Gastroesophageal sphincter (tissue), 3 donors: ENCODE measurements around the gene CNTNAP2.

Experiments used
- EP300 ChIP-seq: sonication (generic); formaldehyde crosslinking; IDR thresholded peaks from one replicate; pipeline ENCODE4 v1.6.1; 2017; ENCODE audit warnings: antibody characterized with exemption, mild to moderate bottlenecking
- POLR2A ChIP-seq, 2 donors: fragments of 450-650 bp; IDR thresholded peaks; one replicate each; pipeline ENCODE4 v1.6.1; 2017; ENCODE audit warnings: antibody characterized with exemption in 2 of 2, mild to moderate bottlenecking in 2 of 2, moderate library complexity in 1 of 2
- POLR2AphosphoS5 ChIP-seq: sonication (generic); formaldehyde crosslinking; IDR thresholded peaks from one replicate; pipeline ENCODE4 v1.6.1; 2017; ENCODE audit warnings: antibody characterized with exemption
- TF ChIP-seq, protein P1 (sequence below), 4 experiments: fragments of 200-600 bp in 2 of 4; fragments of 450-650 bp in 2 of 4; sonication (generic) in 1 of 4; IDR thresholded peaks; one replicate each; pipeline ENCODE4 v1.5.1; 2017 to 2019; ENCODE audit warnings: antibody characterized with exemption in 4 of 4, mild to moderate bottlenecking in 2 of 4, moderate library complexity in 2 of 4

DNA sequence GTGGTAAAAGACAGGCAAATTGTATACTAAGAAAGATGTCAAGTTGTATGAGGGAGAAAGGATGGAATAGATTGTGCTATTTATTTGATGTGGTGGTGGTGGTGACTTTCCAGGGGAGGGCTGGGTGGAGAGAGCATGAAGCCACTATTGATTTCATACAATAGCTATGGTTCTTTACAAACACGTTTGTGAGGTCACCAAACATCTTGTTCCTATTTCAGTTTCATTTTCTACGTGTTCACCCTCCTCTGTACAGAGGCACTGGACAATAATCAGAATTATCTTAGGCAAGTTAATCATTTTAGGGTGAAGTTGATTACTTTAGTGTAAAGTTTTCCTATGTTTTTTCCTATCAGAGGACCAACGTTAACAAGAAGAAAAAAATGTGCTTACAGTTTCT lies 10.3 kb upstream of the CNTNAP2 start:
- TF ChIP-seq EP300 (no peak), POLR2A (IDR thresholded peaks at IDR 0.05) (no peak), POLR2AphosphoS5 (no peak)
- TF ChIP-seq, protein P1, sequence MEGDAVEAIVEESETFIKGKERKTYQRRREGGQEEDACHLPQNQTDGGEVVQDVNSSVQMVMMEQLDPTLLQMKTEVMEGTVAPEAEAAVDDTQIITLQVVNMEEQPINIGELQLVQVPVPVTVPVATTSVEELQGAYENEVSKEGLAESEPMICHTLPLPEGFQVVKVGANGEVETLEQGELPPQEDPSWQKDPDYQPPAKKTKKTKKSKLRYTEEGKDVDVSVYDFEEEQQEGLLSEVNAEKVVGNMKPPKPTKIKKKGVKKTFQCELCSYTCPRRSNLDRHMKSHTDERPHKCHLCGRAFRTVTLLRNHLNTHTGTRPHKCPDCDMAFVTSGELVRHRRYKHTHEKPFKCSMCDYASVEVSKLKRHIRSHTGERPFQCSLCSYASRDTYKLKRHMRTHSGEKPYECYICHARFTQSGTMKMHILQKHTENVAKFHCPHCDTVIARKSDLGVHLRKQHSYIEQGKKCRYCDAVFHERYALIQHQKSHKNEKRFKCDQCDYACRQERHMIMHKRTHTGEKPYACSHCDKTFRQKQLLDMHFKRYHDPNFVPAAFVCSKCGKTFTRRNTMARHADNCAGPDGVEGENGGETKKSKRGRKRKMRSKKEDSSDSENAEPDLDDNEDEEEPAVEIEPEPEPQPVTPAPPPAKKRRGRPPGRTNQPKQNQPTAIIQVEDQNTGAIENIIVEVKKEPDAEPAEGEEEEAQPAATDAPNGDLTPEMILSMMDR (IDR thresholded peaks at IDR 0.05) = no peak
